ENCODE measurements around the gene PRPF18.
A peak's percentile ranks its signal among the peaks of the same experiment; 100 is the strongest.

PRPF18 gene

GRCh38 chr10:13597909-13598308, 11.1 kb downstream of the PRPF18 start:
- no peak for TF ChIP-seq CTCF (IDR thresholded peaks at IDR 0.05; ENCODE audit: insufficient read depth, low read depth, low read length, missing control alignments)
- DNase-seq (ENCODE audit: low read depth), result no peak
- H3K4me3 ChIP-seq (ENCODE audit: low read depth, low read length), result no peak overlapping the region

- H3K4me3 ChIP-seq (ENCODE audit: low read depth, low read length), result no peak overlapping the region
- no peak for TF ChIP-seq CTCF (IDR thresholded peaks at IDR 0.05; ENCODE audit: insufficient read depth, low read depth, low read length, missing control alignments)
- DNase-seq (ENCODE audit: low read depth), result no peak
Measured at GRCh38 chr10:13604357-13605040, 17.7 kb downstream of the PRPF18 start.

- no peak for TF ChIP-seq CTCF (IDR thresholded peaks at IDR 0.05; ENCODE audit: insufficient read depth, low read depth, low read length, missing control alignments)
- no peak overlapping the region for H3K4me3 ChIP-seq (ENCODE audit: low read depth, low read length)
- DNase-seq (ENCODE audit: low read depth), result no peak
Measured at GRCh38 chr10:13608246-13608853, 21.6 kb downstream of the PRPF18 start.

GRCh38 chr10:13612654-13613373, 26.0 kb downstream of the PRPF18 start:
- DNase-seq (ENCODE audit: low read depth), result no peak
- no peak for TF ChIP-seq CTCF (IDR thresholded peaks at IDR 0.05; ENCODE audit: insufficient read depth, low read depth, low read length, missing control alignments)
- no peak overlapping the region for H3K4me3 ChIP-seq (ENCODE audit: low read depth, low read length)

- no peak overlapping the region for H3K4me3 ChIP-seq (ENCODE audit: low read depth, low read length)
- DNase-seq (ENCODE audit: low read depth), result peak; percentile 44
- peak; percentile 26 for TF ChIP-seq CTCF (IDR thresholded peaks at IDR 0.05; ENCODE audit: insufficient read depth, low read depth, low read length, missing control alignments)
Measured at GRCh38 chr10:13613519-13613918, 26.8 kb downstream of the PRPF18 start.

- no peak overlapping the region for H3K4me3 ChIP-seq (ENCODE audit: low read depth, low read length)
- no peak for TF ChIP-seq CTCF (IDR thresholded peaks at IDR 0.05; ENCODE audit: insufficient read depth, low read depth, low read length, missing control alignments)
- no peak for DNase-seq (ENCODE audit: low read depth)
Measured at GRCh38 chr10:13614530-13615332, 28.0 kb downstream of the PRPF18 start.
